HEK293T (cell line): ENCODE results near the gene MS4A10.

ENCODE experiments used
- CTCF ChIA-PET: fragments of 350-600 bp; formaldehyde crosslinking; extraction: SDS; loops from one replicate; lab custom pipeline; 2021; ENCODE audit warnings: antibody characterized with exemption, inconsistent platforms; lab: Yijun Ruan, JAX
- POLR2A ChIA-PET: fragments of 350-600 bp; formaldehyde crosslinking; extraction: SDS; loops from one replicate; lab custom pipeline; 2020; ENCODE audit warnings: antibody characterized with exemption, inconsistent platforms; lab: Yijun Ruan, JAX
- DNase-seq: peaks from one replicate; pipeline ENCODE4 v3.0.0; 2012; ENCODE audit warnings: mixed read lengths; ENCODE audit errors: extremely low spot score
- ARNT ChIP-seq: fragments of 450-650 bp; IDR thresholded peaks from 2 replicates; pipeline ENCODE4 v1.6.1; 2017; ENCODE audit warnings: mild to moderate bottlenecking
- BHLHE40 ChIP-seq: fragments of 450-650 bp; IDR thresholded peaks from 2 replicates; pipeline ENCODE4 v1.6.1; 2016; ENCODE audit warnings: mild to moderate bottlenecking, moderate library complexity, borderline replicate concordance
- CTBP1 ChIP-seq: fragments of 450-650 bp; IDR thresholded peaks from 2 replicates; pipeline ENCODE4 v1.6.1; 2016; ENCODE audit warnings: borderline replicate concordance
- ELF4 ChIP-seq: fragments of 450-650 bp; IDR thresholded peaks from 2 replicates; pipeline ENCODE4 v1.6.1; 2017; ENCODE audit warnings: antibody characterized with exemption
- FOXA1 ChIP-seq: fragments of 450-650 bp; IDR thresholded peaks from 2 replicates; pipeline ENCODE4 v1.6.1; 2016; ENCODE audit warnings: mild to moderate bottlenecking
- FOXK2 ChIP-seq: fragments of 450-650 bp; IDR thresholded peaks from 2 replicates; pipeline ENCODE4 v1.6.1; 2016; ENCODE audit warnings: mild to moderate bottlenecking
- FOXM1 ChIP-seq: fragments of 450-650 bp; IDR thresholded peaks from 2 replicates; pipeline ENCODE4 v1.6.1; 2017; ENCODE audit warnings: mild to moderate bottlenecking, borderline replicate concordance
- HDGF ChIP-seq: fragments of 450-650 bp; IDR thresholded peaks from 2 replicates; pipeline ENCODE4 v1.6.1; 2017; ENCODE audit warnings: antibody characterized with exemption, borderline replicate concordance
- L3MBTL2 ChIP-seq: fragments of 450-650 bp; conservative IDR thresholded peaks from 2 replicates; pipeline ENCODE4 v1.6.1; 2016; ENCODE audit warnings: mild to moderate bottlenecking
- LEF1 ChIP-seq: fragments of 450-650 bp; IDR thresholded peaks from 2 replicates; pipeline ENCODE4 v1.6.1; 2017; ENCODE audit warnings: mild to moderate bottlenecking, borderline replicate concordance
- NFRKB ChIP-seq: fragments of 450-650 bp; IDR thresholded peaks from 2 replicates; pipeline ENCODE4 v1.6.1; 2016; ENCODE audit warnings: mild to moderate bottlenecking, moderate library complexity
- SP1 ChIP-seq: fragments of 450-650 bp; IDR thresholded peaks from 2 replicates; pipeline ENCODE4 v1.6.1; 2017
- SUZ12 ChIP-seq: fragments of 450-650 bp; IDR thresholded peaks from 2 replicates; pipeline ENCODE4 v1.6.1; 2016; ENCODE audit warnings: mild to moderate bottlenecking
- TARDBP ChIP-seq: fragments of 450-650 bp; IDR thresholded peaks from 2 replicates; pipeline ENCODE4 v1.6.1; 2016
- ZNF384 ChIP-seq: fragments of 450-650 bp; IDR thresholded peaks from 2 replicates; pipeline ENCODE4 v1.6.1; 2016
- TF ChIP-seq, protein P1 (sequence below): fragments of 450-650 bp; IDR thresholded peaks from 2 replicates; pipeline ENCODE4 v1.6.1; 2016

MS4A10 gene

DNA sequence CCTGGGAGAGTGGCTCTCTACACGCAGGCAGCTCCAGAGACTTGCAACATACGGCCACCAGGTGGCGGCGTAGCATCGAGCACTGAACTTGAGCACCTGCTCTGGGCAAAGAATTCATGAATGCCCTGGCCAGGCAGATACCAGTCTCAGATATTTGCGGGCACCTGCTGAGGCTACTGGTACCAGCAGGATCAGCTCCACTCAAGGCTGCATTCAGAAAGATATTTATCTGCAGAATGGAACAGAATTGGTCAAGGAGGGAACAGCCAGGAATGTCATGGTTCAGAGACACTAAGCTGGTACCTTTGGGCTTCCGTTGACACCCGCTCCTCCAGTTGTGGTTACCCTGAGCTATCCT lies 46.0 kb downstream of the MS4A10 start:
- CTCF ChIA-PET, result interaction anchor here (0.6 to 2.6 kb wide), 13 partner anchors 11 to 554 kb away, joined by 3 to 31 read pairs (median 5); no protein-coding TSS in a partner anchor
- TF ChIP-seq ZNF384, result no peak
- TF ChIP-seq, protein P1, sequence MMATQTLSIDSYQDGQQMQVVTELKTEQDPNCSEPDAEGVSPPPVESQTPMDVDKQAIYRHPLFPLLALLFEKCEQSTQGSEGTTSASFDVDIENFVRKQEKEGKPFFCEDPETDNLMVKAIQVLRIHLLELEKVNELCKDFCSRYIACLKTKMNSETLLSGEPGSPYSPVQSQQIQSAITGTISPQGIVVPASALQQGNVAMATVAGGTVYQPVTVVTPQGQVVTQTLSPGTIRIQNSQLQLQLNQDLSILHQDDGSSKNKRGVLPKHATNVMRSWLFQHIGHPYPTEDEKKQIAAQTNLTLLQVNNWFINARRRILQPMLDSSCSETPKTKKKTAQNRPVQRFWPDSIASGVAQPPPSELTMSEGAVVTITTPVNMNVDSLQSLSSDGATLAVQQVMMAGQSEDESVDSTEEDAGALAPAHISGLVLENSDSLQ, result no peak
- no peak for TF ChIP-seq LEF1
- no peak for TF ChIP-seq SP1
- no peak for TF ChIP-seq FOXM1
- TF ChIP-seq TARDBP, result no peak
- no peak for TF ChIP-seq ARNT
- no peak for TF ChIP-seq FOXK2
- no peak for TF ChIP-seq CTBP1
- peak; percentile 81 for DNase-seq
- POLR2A ChIA-PET, result interaction anchor here (0.7 to 1.2 kb wide), 2 partner anchors 56 to 76 kb away, joined by 3 to 4 read pairs; no protein-coding TSS in a partner anchor

DNA sequence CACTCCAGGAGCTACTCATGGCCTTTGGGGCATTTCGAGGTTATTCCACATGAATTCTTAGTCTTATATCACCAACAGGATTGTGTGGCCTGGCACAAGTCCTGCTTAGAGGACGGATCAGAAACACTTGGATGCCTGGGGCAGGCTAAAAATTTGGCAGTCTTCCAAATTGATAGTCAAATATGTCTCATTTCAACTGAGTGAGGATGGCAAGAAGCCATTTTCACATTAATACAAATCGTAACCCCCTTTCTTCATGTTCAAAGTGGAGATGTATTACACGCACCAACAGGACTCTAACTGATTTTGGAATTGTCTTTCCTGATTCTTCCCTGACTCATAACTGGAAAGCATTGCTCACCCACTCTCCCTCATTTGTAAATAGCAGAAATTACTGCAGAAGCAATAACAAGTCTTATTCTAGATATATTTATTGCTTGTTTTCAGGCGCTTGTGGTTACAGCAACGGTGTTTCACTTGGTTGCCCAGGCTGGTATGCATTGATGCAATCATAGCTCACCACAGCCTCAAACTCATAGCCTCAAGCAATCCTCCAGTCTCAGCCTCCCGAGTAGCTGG lies 46.5 kb downstream of the MS4A10 start:
- DNase-seq, result no peak
- POLR2A ChIA-PET, result interaction anchor here (0.7 to 1.2 kb wide), 2 partner anchors 56 to 76 kb away, joined by 3 to 4 read pairs; no protein-coding TSS in a partner anchor
- no peak for TF ChIP-seq HDGF
- TF ChIP-seq ZNF384, result no peak
- no peak for TF ChIP-seq NFRKB
- no peak for TF ChIP-seq CTBP1
- TF ChIP-seq ARNT, result no peak
- no peak for TF ChIP-seq TARDBP
- no peak for TF ChIP-seq LEF1
- no peak for TF ChIP-seq BHLHE40
- TF ChIP-seq L3MBTL2, result no peak
- no peak for TF ChIP-seq FOXK2
- no peak for TF ChIP-seq FOXA1
- TF ChIP-seq ELF4, result no peak
- TF ChIP-seq FOXM1, result no peak
- TF ChIP-seq SUZ12, result no peak
- TF ChIP-seq SP1, result no peak
- CTCF ChIA-PET, result interaction anchor here (1.0 to 2.6 kb wide), 12 partner anchors 11 to 553 kb away, joined by 3 to 31 read pairs (median 5); no protein-coding TSS in a partner anchor

DNA sequence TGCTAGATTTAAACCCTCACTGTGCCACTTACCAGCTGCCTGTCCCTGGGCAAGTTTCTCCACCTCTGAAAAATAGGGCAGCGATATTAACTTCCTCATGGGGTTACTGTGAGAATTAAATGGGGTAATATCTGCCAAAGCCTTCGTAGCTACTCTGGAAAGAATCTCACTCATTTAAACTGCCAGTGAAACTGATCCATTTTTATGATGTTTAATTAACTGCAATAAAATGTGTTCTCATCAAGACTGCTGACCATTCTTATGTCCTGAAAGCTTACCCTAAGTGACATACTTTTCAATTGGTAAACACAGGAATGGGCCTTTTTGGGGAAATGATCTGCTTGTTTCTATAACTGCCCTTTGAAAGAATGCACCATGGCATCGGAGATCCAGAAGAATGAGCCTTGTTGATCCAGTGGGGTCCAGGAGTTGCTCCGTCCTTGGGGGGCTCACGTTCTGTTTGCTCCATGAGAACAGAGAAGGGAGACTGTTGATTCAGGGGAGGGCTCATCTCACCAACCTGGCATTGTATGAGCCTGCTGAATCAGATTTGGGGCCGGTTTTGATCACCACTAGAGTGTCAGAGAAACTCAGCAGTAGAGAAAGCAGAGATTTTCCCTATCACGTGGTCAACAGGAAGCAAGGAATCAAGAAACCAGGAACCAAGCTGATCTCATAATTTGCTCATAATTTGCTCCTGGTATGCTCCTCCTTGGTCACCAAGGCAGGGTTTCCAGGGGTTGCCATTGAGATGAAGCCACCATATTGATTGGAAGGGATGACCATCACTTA lies 49.8 kb downstream of the MS4A10 start:
- CTCF ChIA-PET, result no interaction called here
- POLR2A ChIA-PET, result no interaction called here
- DNase-seq, result no peak
- TF ChIP-seq FOXK2, result no peak
- no peak for TF ChIP-seq SUZ12
- TF ChIP-seq SP1, result no peak
- no peak for TF ChIP-seq NFRKB
- TF ChIP-seq CTBP1, result no peak
- TF ChIP-seq FOXA1, result no peak
- TF ChIP-seq LEF1, result no peak
- TF ChIP-seq BHLHE40, result no peak
- TF ChIP-seq FOXM1, result no peak
- TF ChIP-seq ZNF384, result no peak
- no peak for TF ChIP-seq HDGF
- TF ChIP-seq L3MBTL2, result no peak
- no peak for TF ChIP-seq ARNT
- TF ChIP-seq, protein P1, result no peak
- TF ChIP-seq TARDBP, result no peak
- TF ChIP-seq ELF4, result no peak

DNA sequence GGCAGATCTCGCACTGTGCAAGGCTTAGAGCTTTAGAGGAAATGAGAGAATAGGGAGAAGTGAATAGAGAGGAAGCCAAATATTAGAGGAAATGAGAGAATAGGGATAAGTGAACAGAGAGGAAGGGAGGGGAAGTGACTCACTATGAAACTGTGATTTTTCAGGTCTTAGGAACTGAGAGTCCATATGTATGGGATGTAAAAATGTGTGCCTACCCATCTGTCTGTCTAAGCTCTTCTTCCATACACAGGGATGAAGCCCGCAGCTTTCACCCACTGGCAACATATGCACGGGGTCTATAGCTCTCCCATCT lies 50.4 kb downstream of the MS4A10 start:
- ChIA-PET POLR2A (no interaction called here), CTCF (interaction anchor here (1.0 kb wide), 1 partner anchor 64 kb away, joined by 3 read pairs; no protein-coding TSS in a partner anchor)
- TF ChIP-seq ELF4 (no peak), HDGF (no peak), LEF1 (no peak), FOXA1 (no peak), L3MBTL2 (no peak), BHLHE40 (no peak), TARDBP (no peak), NFRKB (no peak), CTBP1 (no peak), FOXM1 (no peak), FOXK2 (no peak), SUZ12 (no peak)
- DNase-seq, result no peak

DNA sequence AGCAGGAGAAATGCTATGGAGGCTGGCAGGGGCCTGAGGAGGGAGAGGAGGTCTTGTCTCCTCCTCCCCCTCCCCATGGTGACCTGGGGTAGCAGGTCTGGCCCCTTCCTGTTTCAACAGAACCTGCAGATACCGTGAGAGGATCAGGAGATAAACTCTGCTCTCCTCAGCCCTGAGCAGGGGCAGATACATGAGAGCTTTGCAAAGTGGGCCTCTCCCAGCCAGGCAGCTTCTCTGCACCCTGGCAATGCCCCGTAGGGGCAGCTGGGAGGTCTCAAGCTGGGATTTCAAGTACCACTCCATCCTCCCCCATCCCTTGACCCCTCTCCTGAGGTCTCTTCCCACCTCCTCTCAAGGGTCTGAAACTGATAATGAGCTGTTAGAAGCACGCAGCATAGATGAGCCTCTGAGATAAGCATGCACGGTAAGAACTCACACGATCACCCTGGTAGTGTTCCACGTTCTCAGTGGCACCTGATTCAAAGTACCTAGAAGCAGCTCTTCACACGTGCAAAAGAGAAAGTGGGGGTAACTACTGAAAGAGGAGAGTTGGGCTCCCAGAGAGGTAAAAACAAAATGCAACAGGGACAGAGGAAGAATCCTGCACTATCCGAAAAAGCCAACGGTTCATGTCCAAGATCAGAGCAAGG lies 51.9 kb downstream of the MS4A10 start:
- TF ChIP-seq NFRKB (no peak), SUZ12 (no peak), FOXA1 (no peak), SP1 (no peak), ELF4 (no peak), ARNT (no peak), FOXM1 (no peak), TARDBP (no peak), ZNF384 (no peak), CTBP1 (no peak), FOXK2 (no peak), LEF1 (no peak), BHLHE40 (no peak), HDGF (no peak), L3MBTL2 (no peak)
- TF ChIP-seq, protein P1, result no peak
- DNase-seq, result no peak
- POLR2A ChIA-PET, result no interaction called here
- CTCF ChIA-PET, result interaction anchor here (1.8 kb wide), 1 partner anchor 50 kb away, joined by 5 read pairs; no protein-coding TSS in a partner anchor
